Skeletal muscle satellite cell (primary cell): ENCODE data around the gene STC2.

Experiments used
- H3K27me3 ChIP-seq: 2 replicates; pipeline ENCODE4 v1.7.0; 2013; ENCODE audit warnings: low read length; ENCODE audit not compliant: control insufficient read depth, insufficient read depth
- H3K36me3 ChIP-seq: 2 replicates; pipeline ENCODE4 v1.7.0; 2013; ENCODE audit warnings: mild to moderate bottlenecking, control low read depth, low read length; ENCODE audit not compliant: insufficient read depth
- H3K4me1 ChIP-seq: 2 replicates; pipeline ENCODE4 v1.7.0; 2013; ENCODE audit warnings: low read length; ENCODE audit not compliant: control insufficient read depth, insufficient read depth
- H3K4me2 ChIP-seq: 2 replicates; pipeline ENCODE4 v1.7.0; 2013; ENCODE audit warnings: mild to moderate bottlenecking, low read length
- H3K4me3 ChIP-seq: 2 replicates; pipeline ENCODE4 v1.7.0; 2013; ENCODE audit warnings: low read length
- H3K9ac ChIP-seq: 2 replicates; pipeline ENCODE4 v1.7.0; 2013; ENCODE audit warnings: mild to moderate bottlenecking, low read depth, low read length, moderate library complexity
- H3K9me3 ChIP-seq: replicated peaks from 2 replicates; pipeline ENCODE4 v1.7.0; 2013; ENCODE audit warnings: mild to moderate bottlenecking, control low read depth, low read length

The STC2 gene

GRCh38 chr5:173339286-173339685 is 11.1 kb upstream of the STC2 start:
- Histone ChIP-seq H3K4me1 (peaks cover 22% of the 10 kb centered on the region), H3K9ac (no peak overlapping the region), H3K4me3 (no peak overlapping the region), H3K27me3 (no peaks in the 10 kb centered on the region), H3K36me3 (no peaks in the 10 kb centered on the region), H3K9me3 (no peaks in the 10 kb centered on the region), H3K4me2 (no peak overlapping the region)

GRCh38 chr5:173338380-173339015 is 10.3 kb upstream of the STC2 start:
- peaks cover 29% of the 10 kb centered on the region for H3K4me1 ChIP-seq

GRCh38 chr5:173334808-173335207 is 6.6 kb upstream of the STC2 start:
- Histone ChIP-seq H3K4me1 (peaks cover 39% of the 10 kb centered on the region), H3K36me3 (no peaks in the 10 kb centered on the region), H3K4me2 (peak overlapping the region; percentile 26), H3K4me3 (no peak overlapping the region), H3K9ac (peak overlapping the region; percentile 77), H3K9me3 (no peaks in the 10 kb centered on the region), H3K27me3 (no peaks in the 10 kb centered on the region)

More at GRCh38 chr5:173338380-173339015, 10.3 kb upstream of the STC2 start:
- Histone ChIP-seq H3K4me3 (no peak overlapping the region), H3K36me3 (no peaks in the 10 kb centered on the region), H3K9ac (no peak overlapping the region), H3K9me3 (no peaks in the 10 kb centered on the region), H3K27me3 (no peaks in the 10 kb centered on the region), H3K4me2 (no peak overlapping the region)

- H3K4me1 ChIP-seq, result peaks cover 40% of the 10 kb centered on the region
- H3K9ac ChIP-seq, result peak overlapping the region; percentile 77
- peak overlapping the region; percentile 60 for H3K4me2 ChIP-seq
- H3K9me3 ChIP-seq, result no peaks in the 10 kb centered on the region
- no peaks in the 10 kb centered on the region for H3K27me3 ChIP-seq
- H3K4me3 ChIP-seq, result no peak overlapping the region
- H3K36me3 ChIP-seq, result no peaks in the 10 kb centered on the region
Observed at GRCh38 chr5:173333925-173334661, 5.9 kb upstream of the STC2 start.

GRCh38 chr5:173331956-173332479 is 3.8 kb upstream of the STC2 start:
- peaks cover 44% of the 10 kb centered on the region for H3K4me1 ChIP-seq
- peaks cover 11% of the 10 kb centered on the region for H3K36me3 ChIP-seq
- peak overlapping the region; percentile 54 for H3K9ac ChIP-seq
- H3K4me3 ChIP-seq, result no peak overlapping the region
- H3K27me3 ChIP-seq, result no peaks in the 10 kb centered on the region
- no peaks in the 10 kb centered on the region for H3K9me3 ChIP-seq
- no peak overlapping the region for H3K4me2 ChIP-seq

- no peak overlapping the region for H3K4me3 ChIP-seq
- no peak overlapping the region for H3K4me2 ChIP-seq
- peaks cover 44% of the 10 kb centered on the region for H3K4me1 ChIP-seq
- H3K9ac ChIP-seq, result no peak overlapping the region
- no peaks in the 10 kb centered on the region for H3K27me3 ChIP-seq
- no peaks in the 10 kb centered on the region for H3K9me3 ChIP-seq
- peaks cover 17% of the 10 kb centered on the region for H3K36me3 ChIP-seq
Observed at GRCh38 chr5:173331287-173331686, 3.1 kb upstream of the STC2 start.

- no peak overlapping the region for H3K4me3 ChIP-seq
- peak overlapping the region; percentile 10 for H3K9ac ChIP-seq
- no peaks in the 10 kb centered on the region for H3K27me3 ChIP-seq
- H3K4me1 ChIP-seq, result peaks cover 44% of the 10 kb centered on the region
- no peaks in the 10 kb centered on the region for H3K9me3 ChIP-seq
- no peak overlapping the region for H3K4me2 ChIP-seq
- peaks cover 24% of the 10 kb centered on the region for H3K36me3 ChIP-seq
Observed at GRCh38 chr5:173330338-173331206, 2.4 kb upstream of the STC2 start.

GRCh38 chr5:173329491-173330337 is 1.5 kb upstream of the STC2 start:
- Histone ChIP-seq H3K9ac (peak overlapping the region; percentile 87), H3K4me3 (peak overlapping the region; percentile 96), H3K4me1 (peaks cover 42% of the 10 kb centered on the region), H3K9me3 (no peaks in the 10 kb centered on the region), H3K36me3 (peaks cover 33% of the 10 kb centered on the region), H3K27me3 (no peaks in the 10 kb centered on the region), H3K4me2 (peak overlapping the region; percentile 95)

GRCh38 chr5:173328844-173329490 is 753 bp upstream of the STC2 start:
- H3K4me2 ChIP-seq, result peak overlapping the region; percentile 95
- H3K27me3 ChIP-seq, result no peaks in the 10 kb centered on the region
- peak overlapping the region; percentile 87 for H3K9ac ChIP-seq
- H3K9me3 ChIP-seq, result no peaks in the 10 kb centered on the region
- peak overlapping the region; percentile 96 for H3K4me3 ChIP-seq
- H3K4me1 ChIP-seq, result peaks cover 45% of the 10 kb centered on the region
- H3K36me3 ChIP-seq, result peaks cover 40% of the 10 kb centered on the region

GRCh38 chr5:173327084-173327947 is 898 bp downstream of the STC2 start:
- Histone ChIP-seq H3K4me2 (peak overlapping the region; percentile 95), H3K4me3 (peak overlapping the region; percentile 96), H3K4me1 (peaks cover 45% of the 10 kb centered on the region), H3K27me3 (no peaks in the 10 kb centered on the region), H3K36me3 (peaks cover 57% of the 10 kb centered on the region), H3K9me3 (no peaks in the 10 kb centered on the region), H3K9ac (peak overlapping the region; percentile 87)
